GM10266 (cell line): ENCODE data around the gene PBX1.

Experiments used
- DNase-seq: peaks from one replicate; pipeline ENCODE4 v3.0.0; 2012; ENCODE audit errors: extremely low spot score
- TF ChIP-seq, protein P1 (sequence below): IDR thresholded peaks from 2 replicates; pipeline ENCODE4 v1.5.1; 2012; ENCODE audit warnings: mild to moderate bottlenecking, low read depth; ENCODE audit not compliant: control insufficient read depth, insufficient read depth; ENCODE audit errors: missing control alignments

The PBX1 gene

DNA sequence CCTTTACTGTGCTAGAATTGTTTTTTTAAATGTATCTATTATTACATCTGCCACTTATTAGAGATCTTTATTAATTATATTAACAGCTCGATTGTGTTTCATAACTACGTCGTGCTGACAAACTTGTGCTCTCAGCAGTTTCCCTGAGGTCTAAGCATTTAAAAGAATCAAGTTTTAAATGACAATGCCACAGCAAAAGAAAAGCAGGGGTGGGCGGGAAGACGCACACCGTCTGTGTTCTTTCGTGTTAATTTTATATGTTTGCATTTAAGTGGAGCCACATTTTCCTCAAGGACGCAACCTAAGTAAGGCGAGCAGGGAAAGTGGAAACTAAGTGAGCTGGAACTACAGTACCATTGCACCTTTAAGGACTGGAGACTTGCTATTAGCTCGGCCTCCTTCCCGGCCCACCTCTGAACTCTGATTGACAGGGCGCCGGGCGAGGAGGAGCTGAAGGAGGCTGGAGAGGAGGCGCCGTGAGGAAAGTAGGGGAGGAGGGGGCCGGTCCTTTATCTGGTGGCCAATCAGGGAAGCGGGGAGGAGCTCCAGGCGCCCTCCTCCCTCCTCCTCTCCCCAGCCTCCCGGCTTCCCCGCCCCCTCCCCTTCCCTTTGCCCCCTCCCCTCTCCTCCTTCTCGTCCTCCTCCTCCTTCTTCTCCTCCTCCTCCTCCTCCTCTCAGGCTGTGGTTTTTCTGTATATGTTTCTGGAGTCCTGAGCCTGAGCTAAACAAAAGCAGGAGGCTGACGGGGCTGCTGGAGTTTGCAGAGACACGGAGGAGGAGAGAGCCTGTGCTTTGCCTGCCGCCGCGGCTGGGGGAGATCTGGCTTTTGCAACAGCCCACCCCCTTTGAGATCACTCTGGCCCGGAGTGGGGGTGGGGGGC, at the start of gene PBX1:
TSS of gene PBX1 (plus strand) at position 724 of the 881 bp plus-strand sequence.
- DNase-seq = peak; percentile 78
- TF ChIP-seq, protein P1, sequence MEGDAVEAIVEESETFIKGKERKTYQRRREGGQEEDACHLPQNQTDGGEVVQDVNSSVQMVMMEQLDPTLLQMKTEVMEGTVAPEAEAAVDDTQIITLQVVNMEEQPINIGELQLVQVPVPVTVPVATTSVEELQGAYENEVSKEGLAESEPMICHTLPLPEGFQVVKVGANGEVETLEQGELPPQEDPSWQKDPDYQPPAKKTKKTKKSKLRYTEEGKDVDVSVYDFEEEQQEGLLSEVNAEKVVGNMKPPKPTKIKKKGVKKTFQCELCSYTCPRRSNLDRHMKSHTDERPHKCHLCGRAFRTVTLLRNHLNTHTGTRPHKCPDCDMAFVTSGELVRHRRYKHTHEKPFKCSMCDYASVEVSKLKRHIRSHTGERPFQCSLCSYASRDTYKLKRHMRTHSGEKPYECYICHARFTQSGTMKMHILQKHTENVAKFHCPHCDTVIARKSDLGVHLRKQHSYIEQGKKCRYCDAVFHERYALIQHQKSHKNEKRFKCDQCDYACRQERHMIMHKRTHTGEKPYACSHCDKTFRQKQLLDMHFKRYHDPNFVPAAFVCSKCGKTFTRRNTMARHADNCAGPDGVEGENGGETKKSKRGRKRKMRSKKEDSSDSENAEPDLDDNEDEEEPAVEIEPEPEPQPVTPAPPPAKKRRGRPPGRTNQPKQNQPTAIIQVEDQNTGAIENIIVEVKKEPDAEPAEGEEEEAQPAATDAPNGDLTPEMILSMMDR = no peak

DNA sequence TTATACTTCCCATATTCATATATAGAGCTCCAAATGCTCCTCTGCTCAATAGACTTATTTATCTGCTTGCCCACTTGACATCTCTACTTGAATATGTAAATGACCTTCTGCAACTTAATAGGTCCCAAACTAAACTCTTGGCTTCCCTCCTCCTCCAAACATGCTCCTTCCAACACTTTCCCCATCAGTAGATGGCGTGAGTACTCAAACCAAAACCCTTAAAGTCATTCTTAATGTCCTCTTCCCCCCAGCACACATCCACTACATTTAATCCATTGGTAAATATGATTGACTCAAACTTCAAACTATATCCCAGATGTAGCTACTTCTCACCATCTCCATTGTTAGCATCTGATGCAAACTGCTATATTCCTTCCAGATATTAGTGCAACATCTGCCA, 48.5 kb upstream of the PBX1 start:
- TF ChIP-seq, protein P1 = no peak
- no peak for DNase-seq

DNA sequence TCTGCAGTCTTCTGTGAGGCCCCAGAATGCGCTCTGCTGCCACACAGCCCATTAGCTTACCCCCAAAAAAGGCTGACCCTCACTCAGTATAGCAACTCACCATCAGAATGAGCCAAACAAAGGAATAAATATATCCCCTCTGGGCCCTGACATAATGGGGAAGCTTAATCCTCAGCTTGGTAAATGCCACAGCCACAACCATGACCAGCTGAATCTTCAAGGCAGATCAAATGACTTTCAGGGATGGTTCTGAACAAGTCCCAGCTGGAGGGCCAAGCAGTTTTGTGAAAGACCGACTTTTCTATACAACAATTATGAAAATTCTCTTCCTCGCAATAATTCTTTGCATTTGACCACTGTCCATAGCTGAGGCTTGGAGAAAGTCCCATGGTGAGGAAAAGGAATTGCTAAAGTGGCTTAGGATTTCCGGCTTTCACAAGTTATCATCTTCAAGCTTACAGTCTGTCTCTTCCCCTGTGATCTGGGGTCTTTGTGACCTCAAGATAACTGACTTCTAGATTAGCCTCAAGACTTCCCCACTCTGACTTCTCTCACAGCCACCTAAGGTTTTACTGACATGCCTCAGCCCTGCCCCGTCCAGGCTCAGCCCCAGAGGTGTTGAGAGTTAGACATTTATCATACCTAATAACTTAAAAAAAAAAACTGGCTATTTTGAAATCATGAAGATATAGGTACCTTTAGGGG, 47.8 kb upstream of the PBX1 start:
- TF ChIP-seq, protein P1 = no peak
- no peak for DNase-seq

DNA sequence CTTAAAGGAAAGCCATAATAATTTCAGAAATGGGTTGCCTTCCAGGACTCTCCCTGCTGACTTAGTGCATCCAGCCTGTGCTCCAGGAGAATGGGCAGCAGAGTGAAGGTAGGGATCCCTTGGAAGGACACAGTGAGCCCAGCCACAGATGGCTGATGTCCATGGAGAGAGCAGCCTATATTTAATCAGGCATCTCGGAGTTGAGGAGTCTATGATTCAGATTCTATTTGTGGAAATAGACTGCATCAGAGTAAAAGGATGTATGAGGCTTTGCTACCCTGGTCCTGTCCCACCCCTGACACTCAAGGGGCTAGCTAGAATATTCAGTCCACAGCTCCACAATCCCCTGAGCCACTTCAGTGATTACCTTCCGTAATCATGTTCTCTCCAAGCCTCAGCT, 43.8 kb upstream of the PBX1 start:
- TF ChIP-seq, protein P1 = no peak
- DNase-seq = no peak

DNA sequence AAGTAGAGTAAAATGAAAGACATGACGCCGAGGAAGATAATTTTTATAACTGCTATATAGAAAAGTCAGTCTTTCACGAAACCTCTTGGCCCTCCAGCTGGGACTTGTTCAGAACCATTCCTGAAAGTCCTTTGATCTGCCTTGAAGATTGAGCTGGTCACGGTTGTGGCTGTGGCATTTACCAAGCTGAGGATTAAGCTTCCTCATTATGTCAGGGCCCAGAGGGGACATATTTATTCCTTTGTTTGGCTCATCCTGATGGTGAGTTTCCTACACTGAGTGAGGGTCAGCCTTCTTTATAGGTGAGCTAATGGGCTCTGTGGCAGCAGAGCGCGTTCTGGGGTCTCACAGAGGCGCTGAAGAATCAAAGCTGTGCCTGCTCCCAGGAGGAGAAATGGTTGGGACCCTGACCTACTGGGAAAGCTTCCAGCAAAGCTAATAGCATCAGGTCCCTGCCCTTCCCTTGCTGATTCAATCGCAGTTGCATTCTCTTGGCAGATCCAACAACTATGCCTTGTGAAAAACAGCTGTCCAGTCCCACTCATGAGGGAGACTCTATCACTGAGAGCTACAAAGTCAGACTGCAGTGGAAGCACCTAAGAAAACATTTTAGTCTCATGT, 43.2 kb upstream of the PBX1 start:
- TF ChIP-seq, protein P1 = no peak
- no peak for DNase-seq

DNA sequence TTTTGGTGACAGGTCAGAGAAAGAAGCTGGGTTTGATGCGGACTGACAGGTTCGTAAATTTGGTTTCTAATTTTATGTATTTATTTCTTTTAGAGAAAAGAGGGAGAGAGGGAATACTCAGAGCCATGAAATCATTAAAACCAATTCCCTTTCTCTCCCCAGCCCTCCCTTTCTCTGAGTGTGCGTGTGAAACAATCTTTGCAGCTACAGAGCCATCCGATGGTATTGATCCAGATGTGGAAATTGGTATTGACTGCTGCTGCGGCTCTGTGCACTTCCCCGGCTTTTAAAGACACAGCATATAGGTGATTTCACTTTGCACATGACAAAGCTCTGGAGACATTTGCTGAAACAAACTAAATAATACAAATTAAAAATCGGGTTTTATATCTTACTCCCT, 42.4 kb upstream of the PBX1 start:
- DNase-seq = no peak
- TF ChIP-seq, protein P1 = no peak
